ENCODE results near the gene SPINK14.

Gene SPINK14, protein sequence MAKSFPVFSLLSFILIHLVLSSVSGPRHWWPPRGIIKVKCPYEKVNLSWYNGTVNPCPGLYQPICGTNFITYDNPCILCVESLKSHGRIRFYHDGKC

GRCh38 chr5:148168246-148168645 lies at the start of gene SPINK14:
Gene SPINK14, plus strand, starts transcription at chr5:148168546. Its CDS starts 1,187 bp downstream, at chr5:148169733.
- no peak for TF ChIP-seq CTCF (IDR thresholded peaks at IDR 0.05; ENCODE audit: borderline replicate concordance, control extremely low read depth, extremely low read depth, insufficient read depth, missing control alignments)
- no peak for DNase-seq (ENCODE audit: low spot score)
- in situ Hi-C loops (cut with MboI; ENCODE audit: low sequenced_read_pairs, unreplicated experiment): no loop called here

GRCh38 chr5:148120317-148120716 lies 48.0 kb upstream of the SPINK14 start:
- DNase-seq (ENCODE audit: low spot score): no peak
- TF ChIP-seq CTCF (IDR thresholded peaks at IDR 0.05; ENCODE audit: borderline replicate concordance, control extremely low read depth, extremely low read depth, insufficient read depth, missing control alignments): no peak
- in situ Hi-C loops (cut with MboI; ENCODE audit: low sequenced_read_pairs, unreplicated experiment): no loop called here

GRCh38 chr5:148125641-148126040 lies 42.7 kb upstream of the SPINK14 start:
- in situ Hi-C loops (cut with MboI; ENCODE audit: low sequenced_read_pairs, unreplicated experiment): no loop called here
- no peak for TF ChIP-seq CTCF (IDR thresholded peaks at IDR 0.05; ENCODE audit: borderline replicate concordance, control extremely low read depth, extremely low read depth, insufficient read depth, missing control alignments)
- no peak for DNase-seq (ENCODE audit: low spot score)

DNA sequence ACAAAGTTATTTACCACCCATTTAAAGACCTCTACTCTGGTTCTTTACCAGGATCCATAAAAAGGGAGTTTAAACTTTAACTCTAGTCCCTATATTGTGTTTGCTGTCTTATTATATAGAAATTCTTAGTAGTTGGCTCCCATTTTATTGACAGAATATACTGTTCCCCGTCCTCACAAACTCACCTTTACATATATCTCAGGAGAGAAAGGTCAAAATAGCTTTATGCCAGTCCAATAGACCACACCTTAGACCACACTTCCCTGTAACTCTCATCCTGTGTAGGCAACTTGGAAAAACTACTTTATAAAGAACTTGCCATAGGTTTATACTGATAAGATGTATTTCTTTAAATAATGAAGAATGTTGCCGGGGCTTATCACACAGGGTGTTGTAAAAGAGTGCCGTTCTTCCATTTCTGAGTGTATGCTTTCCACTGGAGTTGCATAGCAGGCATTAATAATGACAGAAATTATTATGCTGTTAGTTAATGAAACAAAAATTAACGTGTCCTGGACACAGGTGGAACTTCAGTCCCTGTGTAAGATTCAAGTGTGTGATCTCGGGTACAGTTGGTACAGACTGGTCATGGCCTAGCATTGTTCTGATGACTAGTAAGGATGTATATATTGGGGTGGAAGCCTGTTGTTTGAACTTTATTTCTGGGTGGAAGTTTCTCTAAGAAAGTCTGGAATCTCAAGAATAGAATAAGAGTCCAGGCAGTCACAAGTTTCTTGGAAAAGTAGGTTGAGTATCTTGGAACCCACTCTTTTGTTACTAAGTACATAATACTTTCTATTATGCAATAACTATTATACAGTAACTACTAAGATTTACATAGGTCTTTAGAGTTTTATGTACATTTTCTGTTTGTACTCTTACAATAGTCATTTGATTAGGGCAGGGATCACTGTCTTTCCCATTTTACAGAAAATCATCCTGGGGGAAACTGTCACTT lies 33.0 kb upstream of the SPINK14 start:
- no peak for DNase-seq (ENCODE audit: low spot score)
- in situ Hi-C loops (cut with MboI; ENCODE audit: low sequenced_read_pairs, unreplicated experiment): no loop called here
- no peak for TF ChIP-seq CTCF (IDR thresholded peaks at IDR 0.05; ENCODE audit: borderline replicate concordance, control extremely low read depth, extremely low read depth, insufficient read depth, missing control alignments)

DNA sequence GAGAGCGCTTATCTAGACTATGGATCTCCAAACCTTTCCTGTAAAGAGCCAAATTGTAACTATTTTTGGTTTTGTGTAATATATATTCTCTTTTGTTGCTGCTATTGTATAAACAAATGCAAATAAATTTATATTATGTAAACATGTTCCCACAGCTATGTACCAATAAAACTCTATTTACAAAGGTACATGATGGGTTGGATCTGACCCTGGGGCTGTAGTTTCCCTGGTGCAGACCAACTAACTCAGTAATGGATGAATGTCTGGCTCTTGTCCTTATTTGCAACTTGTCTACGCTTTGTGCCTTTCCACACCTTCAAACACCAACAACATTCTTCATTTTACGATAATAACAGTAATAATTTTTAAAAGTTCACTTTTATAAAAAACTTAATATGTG lies 27.5 kb upstream of the SPINK14 start:
- in situ Hi-C loops (cut with MboI; ENCODE audit: low sequenced_read_pairs, unreplicated experiment): no loop called here

DNA sequence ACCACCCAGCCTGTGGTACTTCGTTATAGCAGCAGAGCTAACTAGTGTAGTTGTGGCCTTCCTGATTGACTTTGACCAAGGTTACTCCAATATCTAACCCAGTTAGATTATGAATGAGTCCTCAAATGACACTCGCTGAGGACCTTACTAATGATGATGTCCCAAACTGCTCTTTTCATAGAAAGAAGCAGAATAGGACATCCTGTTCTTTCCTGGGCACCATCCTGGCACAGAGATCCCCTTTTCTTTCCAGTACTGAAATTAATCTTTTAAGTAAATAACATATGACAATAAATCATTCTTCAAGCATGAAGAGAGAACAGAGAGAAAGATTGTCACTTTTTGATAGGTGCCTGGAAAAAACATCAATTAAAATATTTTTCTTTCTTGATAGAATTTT lies 26.7 kb upstream of the SPINK14 start:
- no peak for DNase-seq (ENCODE audit: low spot score)
- no peak for TF ChIP-seq CTCF (IDR thresholded peaks at IDR 0.05; ENCODE audit: borderline replicate concordance, control extremely low read depth, extremely low read depth, insufficient read depth, missing control alignments)
- in situ Hi-C loops (cut with MboI; ENCODE audit: low sequenced_read_pairs, unreplicated experiment): no loop called here

More for the DNA sequence above, 27.5 kb upstream of the SPINK14 start:
- DNase-seq (ENCODE audit: low spot score): no peak
- no peak for TF ChIP-seq CTCF (IDR thresholded peaks at IDR 0.05; ENCODE audit: borderline replicate concordance, control extremely low read depth, extremely low read depth, insufficient read depth, missing control alignments)

Measured in GM13976 (cell line).